A549 treated with AZD2906 at 1 μM for 4 hours (cell line): ENCODE data around the gene C13orf42. TPM values are rescaled to one million over a fixed set of nuclear protein-coding genes. Genes with fewer than 3 reads are reported as not detected.

Experiments
- total RNA-seq: library from RNA; stranded (reverse); fragments of 200-300 nt; extraction: Qiagen RNA extraction; gene quantifications from 5 replicates; pipeline ENCODE4 v1.2.3, GENCODE V29; 2022

C13orf42 gene
- not detected in 5 replicates for total RNA-seq

GRCh38 chr13:51111174-51111573, at the start of gene C13orf42:
C13orf42 (minus strand) TSS chr13:51111274; CDS start chr13:51111209, 65 bp downstream.

Other genes with a start within 250 kb of the C13orf42 start
- 24.9 to 27.5 TPM (median 25.7 TPM) in 5 replicates for gene RNASEH2B, start 201.5 kb downstream of the C13orf42 start, total RNA-seq
- 2.1 to 2.6 TPM (median 2.3 TPM) in 5 replicates for gene FAM124A, start 111.1 kb upstream of the C13orf42 start, total RNA-seq
- 0.03 TPM in 1 of 5 replicates, not detected in the others for gene SERPINE3, start 228.4 kb upstream of the C13orf42 start, total RNA-seq